GM21390 (cell line): ENCODE results near the gene ZNF19.

Source experiments
- ATAC-seq: cut with Tn5 transposase; IDR thresholded peaks from one replicate; pipeline ENCODE4 v1.9.1; 2021; ENCODE audit not compliant: unreplicated experiment

ZNF19 gene

GRCh38 chr16:71491054-71491453 lies 1.9 kb upstream of the ZNF19 start:
- no peak for ATAC-seq

DNA sequence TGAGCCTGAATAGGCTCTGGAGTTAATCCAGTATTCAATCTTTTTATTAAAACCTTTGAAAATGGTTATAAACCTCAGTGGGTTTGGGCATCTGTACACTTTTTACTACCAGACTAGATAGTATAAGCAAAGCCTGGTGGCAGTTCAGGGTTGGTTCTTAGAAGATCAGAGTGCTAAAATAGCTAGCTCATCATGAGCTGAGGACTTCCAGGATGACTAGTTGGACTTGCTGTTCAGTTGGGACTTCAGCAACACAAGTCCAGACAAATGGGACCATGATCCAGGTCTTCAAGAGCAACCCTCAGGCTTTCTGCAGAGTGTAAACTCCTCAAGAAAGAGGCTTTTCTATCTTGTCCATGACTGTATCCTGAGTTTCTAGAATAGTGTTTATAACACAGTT lies 1.2 kb upstream of the ZNF19 start:
- no peak for ATAC-seq

DNA sequence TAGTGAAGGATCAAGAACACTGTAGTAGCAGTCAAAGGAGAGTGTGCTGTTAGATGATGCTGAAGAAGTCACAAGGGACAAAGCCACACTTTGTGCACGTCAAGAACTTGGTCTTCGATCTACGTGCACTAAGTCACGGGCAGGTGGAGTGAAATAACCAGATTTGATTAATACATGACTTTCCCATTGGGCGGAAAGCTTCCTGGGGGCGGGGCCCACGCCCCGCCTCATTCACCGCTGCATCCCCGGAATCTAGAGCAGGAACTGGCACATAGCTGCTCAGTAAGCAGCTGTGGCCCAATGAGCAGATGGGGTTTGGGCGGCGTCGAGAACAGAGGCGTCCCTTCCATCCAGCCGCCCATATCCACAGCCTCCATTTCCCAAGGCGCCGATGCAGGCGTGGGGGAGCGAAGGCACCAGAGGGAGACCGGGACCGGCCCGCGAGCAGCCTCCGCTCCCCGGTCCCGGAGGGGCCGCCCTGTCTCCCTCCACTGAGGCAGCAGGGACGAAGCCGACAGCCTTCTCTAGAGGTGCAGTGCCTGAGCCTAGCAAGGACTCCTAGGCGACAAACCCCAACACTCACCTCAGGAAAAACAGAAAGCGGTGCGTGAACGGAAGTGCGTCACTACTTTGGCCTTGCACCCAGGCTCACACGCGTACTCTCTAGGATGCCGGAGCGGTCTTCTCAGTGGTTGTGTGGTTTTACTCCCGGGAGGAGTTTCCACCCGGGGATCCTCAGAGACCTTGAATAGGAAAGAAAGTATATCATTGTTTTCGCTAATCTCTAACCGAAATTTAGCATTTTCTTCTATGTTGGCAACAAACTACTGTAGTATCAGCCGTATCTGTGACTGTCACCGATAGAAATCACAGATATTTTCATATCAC lies 4.9 kb downstream of the ZNF19 start:
- ATAC-seq = peak; percentile 92

GRCh38 chr16:71482569-71482968 lies 6.6 kb downstream of the ZNF19 start:
- ATAC-seq = no peak

DNA sequence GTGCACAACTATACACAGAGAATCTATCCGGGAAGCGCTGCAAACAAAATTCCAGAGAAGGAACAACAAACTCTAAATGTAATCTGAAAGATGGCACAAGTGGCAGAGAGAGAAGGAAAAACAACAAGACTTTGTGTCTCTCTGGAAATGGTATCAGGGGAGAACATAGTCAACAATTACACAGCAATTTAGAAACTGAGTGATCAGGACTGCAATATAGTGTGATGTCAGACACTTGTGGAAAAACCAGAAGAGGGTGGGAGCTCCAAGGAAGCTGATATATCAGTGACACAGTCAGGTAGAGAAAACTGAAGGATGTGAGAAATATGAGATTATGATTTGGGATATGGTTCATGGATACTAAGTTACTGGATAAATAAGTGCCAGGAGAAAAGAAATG lies 8.2 kb downstream of the ZNF19 start:
- ATAC-seq = no peak

- no peak for ATAC-seq
Observed at GRCh38 chr16:71479420-71479819, 9.7 kb downstream of the ZNF19 start.

- ATAC-seq = no peak
Observed at GRCh38 chr16:71476457-71477124, 12.5 kb downstream of the ZNF19 start.

DNA sequence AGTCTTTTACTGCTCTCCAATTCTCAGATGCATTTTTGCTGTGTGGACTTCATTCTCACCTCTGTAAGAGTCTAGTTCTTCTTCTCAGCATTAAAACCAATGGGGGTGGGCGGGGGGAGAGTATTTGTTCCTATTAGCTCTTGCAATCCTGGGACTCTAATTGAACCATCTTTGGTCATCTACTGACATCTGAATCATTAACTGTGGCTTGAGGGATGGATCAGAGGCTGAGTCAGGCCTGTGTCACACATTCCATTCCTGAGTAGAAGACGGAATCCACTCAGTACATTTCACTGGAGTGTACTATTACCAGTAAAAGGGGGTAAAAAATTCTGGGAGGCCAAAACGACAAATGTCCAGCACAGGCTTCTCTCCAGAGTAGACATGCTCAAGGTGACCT lies 14.3 kb downstream of the ZNF19 start:
- ATAC-seq = no peak

- no peak for ATAC-seq
Observed at GRCh38 chr16:71473891-71474290, 15.2 kb downstream of the ZNF19 start.

DNA sequence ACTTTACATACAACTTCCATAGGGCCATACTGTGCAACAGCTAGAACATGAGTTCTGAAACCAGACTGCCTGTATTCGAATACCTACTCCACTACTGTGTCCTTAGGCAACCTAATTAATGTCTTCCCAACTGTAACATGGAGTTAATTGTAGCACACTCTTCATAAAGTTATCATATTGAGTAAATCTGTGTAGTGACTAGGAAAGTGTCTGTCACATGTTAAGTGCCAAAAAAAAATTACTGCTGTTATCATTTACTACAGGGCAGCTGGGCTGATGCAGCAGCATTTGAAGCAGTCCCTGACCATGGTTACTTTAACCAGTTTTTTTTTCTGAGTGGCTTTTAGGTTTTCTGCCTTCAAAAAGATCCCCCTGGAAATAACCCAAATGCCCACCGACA lies 16.2 kb downstream of the ZNF19 start:
- ATAC-seq = no peak

- no peak for ATAC-seq
Observed at GRCh38 chr16:71472051-71472450, 17.1 kb downstream of the ZNF19 start.

DNA sequence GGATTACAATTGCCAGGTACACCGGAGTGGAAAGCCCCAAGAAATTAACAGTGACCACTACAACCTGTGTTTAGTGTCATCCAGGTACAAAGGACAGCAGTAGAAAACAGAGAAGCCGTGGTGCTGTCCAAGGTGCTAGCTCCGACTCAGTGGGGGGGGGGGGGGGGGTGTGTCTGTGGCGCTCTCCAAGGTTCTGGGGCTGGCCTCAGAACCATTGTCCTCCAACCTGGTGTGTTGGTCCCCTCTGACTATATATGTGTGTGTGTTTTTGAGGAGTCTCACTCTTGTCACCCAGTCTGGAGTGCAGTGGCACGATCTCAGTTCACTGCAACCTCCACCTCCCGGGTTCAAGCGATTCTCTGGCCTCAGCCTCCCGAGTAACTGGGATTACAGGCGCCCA lies 21.3 kb downstream of the ZNF19 start:
- ATAC-seq = no peak

DNA sequence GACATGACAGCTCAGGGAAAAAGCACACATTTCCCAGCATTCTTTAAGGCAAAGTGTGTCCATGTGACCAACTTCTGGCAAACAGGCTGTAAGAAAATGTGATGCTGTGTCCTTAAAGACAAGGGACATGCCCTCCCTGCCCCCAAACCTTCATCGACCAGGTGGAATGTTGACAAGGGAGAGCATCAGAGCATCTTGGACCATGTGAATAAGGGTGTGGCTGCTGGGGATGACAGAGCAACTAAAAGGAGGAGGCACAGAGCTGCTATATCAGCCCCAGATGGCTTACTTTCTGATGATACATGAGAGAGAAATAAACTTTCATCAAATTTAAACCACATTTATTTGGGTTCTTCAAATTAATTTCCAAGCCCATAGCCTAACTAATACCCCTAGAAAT lies 24.9 kb downstream of the ZNF19 start:
- ATAC-seq = no peak

DNA sequence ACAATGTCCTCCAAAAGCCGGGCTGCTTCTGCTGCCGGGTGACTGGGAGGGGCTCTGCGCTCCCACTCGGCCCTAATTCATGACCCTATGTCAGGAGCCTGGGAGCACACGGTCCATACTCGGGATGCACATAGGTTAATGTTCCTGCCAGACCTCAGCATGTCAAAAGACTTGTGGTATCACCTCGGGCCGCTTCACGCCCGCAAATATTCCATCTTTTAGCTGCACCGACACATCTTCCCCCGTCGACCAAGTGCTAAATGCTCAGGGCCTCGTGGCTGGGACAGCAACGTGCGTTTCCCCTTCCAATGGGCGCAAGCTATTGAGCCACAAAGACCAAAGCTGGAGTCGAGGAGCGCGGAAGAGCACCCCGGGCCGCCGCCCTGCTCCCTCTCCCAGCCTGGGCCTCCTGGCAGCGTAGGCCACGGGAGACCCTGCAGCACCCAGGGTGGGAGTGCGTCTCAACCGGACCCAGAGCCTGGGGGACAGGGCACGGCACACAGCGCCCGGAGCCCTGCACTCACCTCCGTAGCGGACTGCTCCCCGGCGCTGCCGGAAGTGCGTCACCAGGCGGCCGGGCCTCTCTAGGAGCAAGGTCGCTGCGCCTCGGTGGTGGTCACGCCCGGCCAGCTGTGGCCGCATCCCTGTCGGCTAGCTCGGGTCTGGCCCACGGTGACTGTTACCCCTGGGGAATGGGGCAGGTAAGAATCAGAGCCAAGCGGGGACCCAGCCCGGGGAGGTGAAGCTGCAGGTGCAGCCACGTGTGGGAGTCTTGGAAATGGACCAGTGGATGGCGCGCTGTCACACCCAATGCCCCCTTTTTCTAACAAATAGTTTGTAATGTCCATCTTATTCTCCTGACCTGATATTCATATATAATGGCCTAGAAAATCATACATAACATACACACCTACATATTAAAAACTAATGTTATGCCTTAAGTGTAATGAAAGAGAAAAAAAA lies 27.2 kb downstream of the ZNF19 start, which contains the start of gene ZNF23:
Gene ZNF23 (minus strand): TSS at position 562 of the 963 bp plus-strand sequence. CDS start 5,451 bp downstream, outside the sequence.
- peak; percentile 98 for ATAC-seq

- no peak for ATAC-seq
Observed at GRCh38 chr16:71460941-71461340, 28.2 kb downstream of the ZNF19 start.

GRCh38 chr16:71460236-71460635 lies 28.9 kb downstream of the ZNF19 start:
- no peak for ATAC-seq

- no peak for ATAC-seq
Observed at GRCh38 chr16:71459510-71459909, 29.6 kb downstream of the ZNF19 start.

- no peak for ATAC-seq
Observed at GRCh38 chr16:71456801-71457200, 32.3 kb downstream of the ZNF19 start.

- ATAC-seq = no peak
Observed at GRCh38 chr16:71453036-71453435, 36.1 kb downstream of the ZNF19 start.

DNA sequence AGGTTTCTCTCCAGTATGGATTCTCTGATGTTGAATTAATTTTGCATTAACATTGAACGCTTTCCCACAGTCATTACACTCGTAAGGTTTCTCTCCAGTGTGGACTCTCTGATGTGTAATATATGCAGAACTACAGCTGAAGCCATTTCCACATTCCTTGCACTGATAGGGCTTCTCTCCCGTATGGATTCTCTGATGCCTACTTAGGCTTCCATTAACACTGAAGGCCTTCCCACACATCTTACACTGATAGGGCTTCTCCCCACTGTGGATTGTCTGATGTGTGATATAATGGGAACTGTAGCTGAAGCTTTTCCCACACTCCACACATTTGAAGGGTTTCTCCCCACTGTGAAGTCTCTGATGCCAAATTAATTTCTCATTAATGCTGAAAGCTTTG lies 40.1 kb downstream of the ZNF19 start:
- no peak for ATAC-seq

DNA sequence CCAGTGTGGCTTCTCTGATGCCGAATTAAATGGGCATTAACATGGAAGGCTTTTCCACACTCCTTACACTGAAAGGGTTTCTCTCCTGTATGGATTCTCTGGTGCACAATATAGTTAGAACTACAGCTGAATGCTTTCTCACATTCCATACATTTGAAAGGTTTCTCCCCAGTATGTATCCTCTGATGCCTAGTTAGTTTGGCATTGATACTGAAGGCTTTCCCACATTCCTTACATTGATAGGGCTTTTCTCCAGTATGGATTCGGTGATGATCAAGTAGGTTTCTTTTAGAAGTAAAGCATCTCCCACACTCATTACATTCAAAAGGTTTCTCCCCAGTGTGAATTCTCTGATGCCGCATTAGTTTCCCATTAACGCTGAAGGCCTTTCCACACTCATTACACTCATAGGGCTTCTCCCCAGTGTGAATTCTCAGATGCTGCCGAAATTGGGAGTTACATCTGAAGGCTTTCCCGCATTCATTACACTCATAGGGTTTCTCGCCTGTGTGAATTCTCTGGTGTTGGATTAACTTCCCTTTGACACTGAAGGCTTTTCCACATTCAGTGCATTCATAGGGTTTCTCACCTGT lies 40.8 kb downstream of the ZNF19 start:
- no peak for ATAC-seq
